Inflammatory macrophage (primary cell): ENCODE measurements around the gene F2RL1.
"Not testable (repeated sequence)": the region's sequence is repeated elsewhere in the genome, so short reads cannot be mapped to it uniquely, and the experiment has no call there.

Experiments used
- DNase-seq, 2 donors: peaks; one replicate each; pipeline ENCODE4 v3.0.0-alpha.2; 2020 to 2022
- total RNA-seq, 18 experiments: gene quantifications; one replicate each; lab custom pipeline; 2026; ENCODE audit warnings: mixed read lengths in 6 of 18, inconsistent platforms in 2 of 18; lab: John Stamatoyannopoulos, UW

Gene F2RL1, protein sequence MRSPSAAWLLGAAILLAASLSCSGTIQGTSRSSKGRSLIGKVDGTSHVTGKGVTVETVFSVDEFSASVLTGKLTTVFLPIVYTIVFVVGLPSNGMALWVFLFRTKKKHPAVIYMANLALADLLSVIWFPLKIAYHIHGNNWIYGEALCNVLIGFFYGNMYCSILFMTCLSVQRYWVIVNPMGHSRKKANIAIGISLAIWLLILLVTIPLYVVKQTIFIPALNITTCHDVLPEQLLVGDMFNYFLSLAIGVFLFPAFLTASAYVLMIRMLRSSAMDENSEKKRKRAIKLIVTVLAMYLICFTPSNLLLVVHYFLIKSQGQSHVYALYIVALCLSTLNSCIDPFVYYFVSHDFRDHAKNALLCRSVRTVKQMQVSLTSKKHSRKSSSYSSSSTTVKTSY
- total RNA-seq = 0 to 1.1 (median 0.10) reads per million in 18 experiments

DNA sequence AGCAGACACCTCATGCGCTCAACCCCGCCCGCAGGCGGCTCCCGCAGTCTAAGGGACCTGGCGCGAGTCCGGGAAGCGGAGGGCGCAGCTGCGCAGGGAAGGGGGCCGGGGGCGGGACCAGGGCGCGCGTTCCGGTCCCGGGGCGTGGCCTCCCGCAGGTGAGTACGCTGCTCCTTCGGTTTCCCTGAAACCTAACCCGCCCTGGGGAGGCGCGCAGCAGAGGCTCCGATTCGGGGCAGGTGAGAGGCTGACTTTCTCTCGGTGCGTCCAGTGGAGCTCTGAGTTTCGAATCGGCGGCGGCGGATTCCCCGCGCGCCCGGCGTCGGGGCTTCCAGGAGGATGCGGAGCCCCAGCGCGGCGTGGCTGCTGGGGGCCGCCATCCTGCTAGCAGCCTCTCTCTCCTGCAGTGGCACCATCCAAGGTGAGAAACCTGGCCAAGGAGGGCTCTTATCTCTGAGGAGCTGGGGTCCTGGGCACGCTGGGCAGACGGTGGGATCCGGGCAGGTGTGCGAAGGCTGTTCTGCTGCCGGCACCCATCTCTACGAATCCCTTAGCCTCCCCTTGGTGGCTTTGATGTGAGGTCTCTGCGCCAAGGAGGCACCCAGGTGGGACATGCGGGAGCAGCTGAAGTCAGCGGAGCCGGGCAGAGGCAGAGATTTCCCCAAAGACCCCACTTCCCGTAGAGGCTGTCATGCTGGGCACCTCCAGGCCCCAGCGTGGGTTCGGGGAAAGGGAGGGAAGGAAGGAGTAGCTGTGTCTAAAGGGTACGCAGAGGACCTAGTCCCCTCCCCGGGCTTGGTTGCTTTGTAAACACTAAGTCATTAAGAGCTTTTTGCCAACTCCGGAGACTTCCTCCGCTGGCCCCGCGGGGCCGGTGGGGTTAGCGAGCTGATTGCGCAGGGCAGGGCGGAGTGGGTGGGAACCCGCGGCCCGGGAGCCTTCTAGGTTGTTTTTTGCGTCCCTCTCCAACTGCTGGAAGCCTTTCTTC, at the start of gene F2RL1:
Gene F2RL1, plus strand, starts transcription at position 187 of the 988 bp plus-strand sequence. Its CDS starts 153 bp downstream, at position 340.
- peak; percentile 43 to 53 for DNase-seq

DNA sequence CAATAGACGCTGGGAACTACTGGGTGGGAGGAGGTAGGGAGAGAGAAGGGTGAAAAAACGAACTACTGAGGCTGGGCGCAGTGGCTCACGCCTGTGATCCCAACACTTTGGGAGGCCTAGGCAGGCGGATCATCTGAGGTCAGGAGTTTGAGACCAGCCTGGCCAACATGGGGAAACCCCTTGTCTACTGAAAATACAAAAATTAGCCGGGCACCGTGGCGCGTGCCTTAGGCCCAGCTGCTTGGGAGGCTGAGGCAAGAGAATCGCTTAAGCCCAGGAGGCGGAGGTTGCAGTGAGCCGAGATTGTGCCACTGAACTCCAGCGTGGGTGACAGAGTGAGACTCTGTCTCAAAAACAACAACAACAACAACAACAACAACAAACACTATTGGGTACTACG, 47.8 kb upstream of the F2RL1 start:
- DNase-seq = not testable (repeated sequence)

DNA sequence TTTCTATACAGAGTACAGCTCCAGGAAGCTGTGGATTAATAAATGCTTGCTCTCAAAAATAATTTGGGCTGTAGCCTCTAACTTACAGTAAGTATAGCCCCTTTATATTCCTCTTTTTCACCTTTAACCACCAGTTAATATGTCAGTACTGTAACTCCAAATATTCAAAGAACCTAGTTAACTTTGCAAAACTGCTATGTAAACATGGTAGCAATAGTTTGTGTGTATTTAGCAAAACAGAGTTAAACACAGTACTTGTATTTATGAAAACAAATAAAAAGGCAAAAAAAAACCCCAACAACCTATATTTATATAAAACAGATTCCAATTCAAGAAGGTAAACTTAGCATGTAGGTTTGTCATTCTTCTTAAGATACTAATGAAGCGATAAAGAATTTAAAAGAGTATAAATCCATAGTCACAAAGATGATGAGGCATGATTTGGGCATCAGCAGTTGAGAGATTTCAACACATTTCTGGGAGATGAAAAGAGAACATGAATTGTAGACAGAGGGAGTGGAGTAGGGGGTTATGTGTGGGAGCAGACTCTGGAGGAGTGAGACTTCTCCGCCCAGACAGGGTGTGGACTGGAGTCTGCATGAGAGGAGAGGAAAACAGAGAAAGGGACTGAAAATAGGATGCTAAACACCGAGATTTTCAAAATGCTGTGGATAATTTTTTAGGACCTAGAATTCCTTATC, 47.0 kb upstream of the F2RL1 start:
- peak; percentile 24 to 27 for DNase-seq

DNA sequence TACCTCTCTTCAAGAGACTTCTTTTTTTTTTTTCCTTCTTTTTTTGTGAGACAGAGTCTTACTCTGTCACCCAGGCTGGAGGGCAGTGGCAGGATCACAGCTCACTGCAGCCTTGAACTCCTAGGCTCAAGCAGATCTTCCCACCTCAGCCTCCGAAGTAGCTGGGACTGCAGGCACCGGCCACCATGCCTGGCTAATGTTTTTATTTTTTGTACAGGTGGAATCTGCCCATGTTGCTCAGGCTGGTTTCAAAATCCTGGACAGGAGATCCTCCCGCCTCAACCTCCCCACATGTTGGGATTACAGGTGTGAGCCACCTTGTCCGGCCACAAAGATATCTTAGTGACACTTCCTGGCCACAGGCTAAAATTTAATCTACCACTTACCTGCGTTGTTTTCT, 42.9 kb upstream of the F2RL1 start:
- DNase-seq = no peak

DNA sequence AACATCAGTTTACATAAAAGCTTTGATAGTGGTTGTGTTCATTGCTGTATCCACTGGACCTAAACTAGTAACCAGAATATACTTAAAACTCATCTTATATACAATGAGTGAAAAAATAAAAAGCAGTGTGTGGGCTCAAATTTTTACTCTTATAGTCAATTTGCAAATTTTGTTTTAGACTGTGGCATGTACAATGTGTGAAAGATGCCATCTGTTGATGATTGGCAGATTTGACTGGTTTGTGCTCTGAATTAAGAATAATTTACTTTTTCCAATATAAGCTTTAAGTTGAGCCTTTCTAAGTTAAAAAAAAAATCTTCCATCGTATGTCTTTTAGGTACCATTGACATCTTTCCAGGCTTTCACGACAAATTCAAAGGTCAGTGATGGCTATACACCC, 42.4 kb upstream of the F2RL1 start:
- no peak for DNase-seq

DNA sequence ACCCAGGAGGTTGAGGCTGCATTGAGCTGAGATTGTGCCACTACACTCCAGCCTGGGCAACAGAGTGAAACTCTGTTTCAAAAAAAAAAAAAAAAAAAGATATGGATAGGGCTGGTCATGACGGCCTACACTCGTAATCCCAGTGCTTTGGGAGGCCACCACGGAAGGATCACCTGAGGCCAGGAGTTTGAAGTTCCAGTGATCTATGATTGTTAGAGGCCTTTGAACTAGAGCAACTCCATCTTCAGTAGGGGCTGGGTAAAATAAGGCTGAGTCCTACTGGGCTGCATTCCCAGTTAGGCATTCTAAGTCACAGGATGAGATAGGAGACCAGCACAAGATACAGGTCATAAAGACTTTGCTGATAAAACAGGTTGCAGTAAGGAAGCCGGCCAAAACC, 38.2 kb upstream of the F2RL1 start:
- not testable (repeated sequence) for DNase-seq

DNA sequence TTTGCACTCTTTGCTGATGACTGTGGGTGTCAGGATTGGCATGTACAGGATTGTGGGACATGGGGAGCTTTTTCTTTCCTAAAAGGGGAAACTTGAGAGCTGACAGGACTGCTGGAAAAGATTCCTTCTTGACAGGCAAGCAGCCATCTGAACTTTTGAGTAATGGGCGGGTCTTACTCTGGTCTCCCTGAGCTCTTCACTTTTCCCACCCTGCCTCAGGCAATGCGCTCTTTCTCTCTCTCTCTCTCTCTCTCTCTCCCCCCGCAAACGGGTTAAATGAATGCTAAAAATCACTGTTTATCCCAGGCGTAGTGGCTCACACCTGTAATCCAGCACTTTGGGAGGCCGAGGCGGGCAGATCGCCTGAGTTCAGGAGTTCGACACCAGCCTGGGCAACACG, 37.1 kb upstream of the F2RL1 start:
- DNase-seq = no peak

DNA sequence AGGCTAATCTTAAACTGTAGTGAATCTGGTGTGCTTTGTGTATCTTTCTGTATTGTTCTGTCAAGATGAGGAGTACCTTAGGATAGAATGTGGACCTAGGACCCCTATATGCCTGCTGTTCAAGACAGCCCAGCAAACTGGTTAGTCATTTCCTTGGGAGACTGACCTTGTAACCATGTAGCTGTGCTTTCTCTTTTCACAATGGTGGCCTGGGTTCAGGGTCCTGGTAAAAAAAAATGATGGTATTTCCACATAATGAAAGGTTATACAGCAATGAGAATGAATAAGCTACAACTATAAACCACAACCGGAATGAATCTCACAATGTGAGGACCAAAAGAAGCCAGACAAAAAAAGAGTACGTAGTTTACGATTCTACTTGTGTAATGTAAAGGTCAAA, 36.4 kb upstream of the F2RL1 start:
- DNase-seq = no peak

DNA sequence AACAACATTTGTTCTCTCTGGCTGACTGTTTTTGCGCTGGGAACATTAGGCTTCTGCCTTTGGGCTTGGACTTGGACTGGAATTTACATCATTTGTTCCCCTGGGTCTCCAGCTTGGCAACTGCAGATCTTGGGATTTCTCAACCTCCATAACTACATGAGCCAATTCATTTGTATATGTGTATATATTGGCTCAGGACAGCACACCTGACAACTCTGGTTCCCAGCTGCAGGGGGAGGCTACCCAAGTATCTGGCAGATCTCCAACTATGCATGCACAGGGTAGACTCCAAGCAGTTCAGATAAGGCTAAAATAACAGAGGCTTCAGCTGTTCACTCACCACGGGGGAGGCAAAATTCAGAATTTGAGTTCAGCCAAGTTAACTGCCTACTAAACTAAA, 31.6 kb upstream of the F2RL1 start:
- DNase-seq = no peak

DNA sequence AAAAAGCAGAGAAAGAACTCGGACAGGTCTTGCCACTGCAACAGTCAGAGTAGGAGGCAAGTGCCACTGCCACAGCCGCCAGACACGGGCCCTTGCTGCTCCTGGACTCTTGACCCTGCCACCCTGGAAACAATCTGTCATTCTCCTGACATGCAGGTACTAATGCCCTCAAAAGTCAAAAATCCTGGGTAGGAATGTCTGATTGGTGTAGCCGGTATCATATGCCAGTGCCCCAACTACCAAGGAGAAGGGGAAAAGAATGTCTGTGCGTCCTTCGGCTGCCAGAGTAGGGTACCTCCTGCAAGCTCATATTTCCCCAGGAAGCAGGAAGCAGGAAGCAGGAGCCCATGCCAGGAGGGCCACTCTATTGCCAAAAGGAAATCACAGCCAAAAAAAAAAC, 30.5 kb upstream of the F2RL1 start:
- DNase-seq = no peak

DNA sequence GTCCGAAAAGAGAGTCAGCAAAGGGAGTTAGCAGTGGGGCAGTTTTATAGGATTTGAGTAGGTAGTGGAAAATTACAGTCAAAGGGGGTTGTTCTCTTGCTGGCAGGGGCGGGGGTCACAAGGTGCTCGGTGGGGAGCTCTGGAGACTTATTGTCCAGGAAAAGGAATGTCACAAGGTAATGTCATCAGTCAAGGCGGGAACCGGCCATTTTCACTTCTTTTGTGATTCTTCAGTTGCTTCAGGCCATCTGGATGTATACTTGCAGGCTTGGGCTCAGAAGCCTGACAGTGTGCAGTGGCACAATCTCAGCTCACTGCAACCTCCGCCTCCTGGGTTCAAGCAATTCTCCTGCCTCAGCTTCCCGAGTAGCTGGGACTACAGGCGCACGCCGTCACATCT, 29.6 kb upstream of the F2RL1 start:
- DNase-seq = not testable (repeated sequence)

DNA sequence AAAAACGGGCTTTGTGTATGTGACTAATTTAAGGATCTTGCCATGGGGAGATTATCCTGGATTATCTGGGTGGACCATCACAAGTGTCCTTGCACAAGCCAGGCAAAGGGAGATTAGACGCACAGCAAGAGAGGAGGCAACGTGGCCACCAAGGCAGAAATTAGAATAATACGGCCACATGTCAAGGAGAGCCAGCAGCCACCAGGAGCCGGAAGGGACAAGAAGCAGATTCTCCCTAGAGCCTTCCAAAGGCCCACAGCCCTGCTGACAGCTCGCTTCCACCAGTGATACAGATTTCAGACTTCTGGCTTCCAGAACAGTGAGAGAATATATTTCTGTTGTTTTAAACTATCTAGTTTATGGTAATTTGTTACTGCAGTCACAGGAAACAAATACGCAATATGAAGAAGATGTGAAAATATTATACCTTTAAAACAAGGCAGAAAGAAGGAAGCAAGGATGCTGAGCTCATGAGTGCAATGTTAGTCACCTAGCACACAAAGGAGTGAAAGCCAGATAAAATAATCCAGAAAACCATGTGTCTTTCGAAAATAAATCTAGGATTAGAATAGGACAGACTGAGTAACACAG, 28.7 kb upstream of the F2RL1 start:
- DNase-seq = no peak

DNA sequence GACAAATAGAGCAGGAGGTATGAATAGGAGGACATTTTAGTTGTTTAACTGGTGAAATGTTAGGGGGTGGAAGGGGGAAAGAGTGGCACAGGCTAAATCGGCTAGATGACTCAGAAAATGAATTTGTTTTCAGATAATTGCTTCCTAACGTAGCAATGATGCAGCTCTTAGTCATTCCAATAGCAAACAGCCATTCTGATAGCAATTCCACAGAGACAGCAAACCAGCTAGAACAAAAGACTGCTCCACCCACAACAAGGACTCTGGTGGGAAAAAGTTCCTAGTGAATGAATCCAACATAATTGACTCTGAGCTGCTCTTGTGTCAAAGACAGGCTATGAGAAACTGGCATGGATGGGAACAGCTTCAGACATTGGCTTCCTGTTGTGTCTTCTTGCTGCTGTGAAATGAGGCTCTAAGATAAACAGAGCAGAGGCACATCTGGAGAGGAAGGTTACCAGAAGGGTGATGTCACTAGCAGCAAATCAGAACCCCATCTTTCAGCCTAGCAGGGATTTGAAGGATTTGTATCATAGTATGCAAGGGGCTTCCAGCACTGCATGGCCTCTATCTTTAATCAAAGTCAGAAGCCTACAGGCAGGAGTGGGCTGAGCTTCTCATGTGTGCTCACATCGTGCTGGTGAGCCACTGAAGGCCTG, 28.1 kb upstream of the F2RL1 start:
- no peak for DNase-seq

DNA sequence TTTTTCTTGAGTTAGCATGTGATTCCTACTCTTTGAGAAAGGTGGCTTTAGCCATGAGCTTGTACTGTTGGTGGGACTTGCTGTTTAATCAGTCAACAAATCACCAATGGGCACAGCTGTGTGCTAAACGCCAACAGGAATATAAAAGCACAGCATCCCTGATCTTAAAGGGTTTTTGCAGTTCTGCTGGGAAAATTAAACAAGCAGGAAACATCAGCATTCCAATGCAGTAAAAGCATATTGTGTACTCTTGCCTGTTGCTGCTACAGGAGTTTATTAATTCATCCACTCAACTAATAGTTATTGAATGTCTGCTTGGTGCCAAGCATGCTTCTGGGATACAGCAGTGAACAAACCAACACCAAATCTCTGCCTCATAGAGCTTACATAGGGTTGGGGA, 27.4 kb upstream of the F2RL1 start:
- DNase-seq = no peak

DNA sequence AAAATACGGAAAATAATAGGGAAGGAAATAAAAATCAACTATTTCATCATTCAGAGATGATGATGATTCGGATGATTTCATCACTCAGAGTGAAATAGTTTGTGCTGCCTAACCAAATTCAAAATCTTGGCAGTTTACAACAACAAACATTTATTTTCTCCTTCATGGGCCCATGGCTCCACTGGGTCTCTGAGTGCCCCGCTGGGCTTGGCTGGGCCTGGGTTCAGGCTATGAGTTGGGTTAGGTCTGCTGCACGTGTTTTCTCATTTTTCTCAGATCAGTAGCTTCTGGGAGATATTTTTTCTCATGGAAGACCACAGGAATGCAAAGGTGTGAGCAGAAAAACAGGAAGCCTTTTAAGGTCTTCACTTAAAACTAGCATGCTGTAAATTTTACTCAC, 24.0 kb upstream of the F2RL1 start:
- DNase-seq = peak in 1 of 2 donors; percentile 73

DNA sequence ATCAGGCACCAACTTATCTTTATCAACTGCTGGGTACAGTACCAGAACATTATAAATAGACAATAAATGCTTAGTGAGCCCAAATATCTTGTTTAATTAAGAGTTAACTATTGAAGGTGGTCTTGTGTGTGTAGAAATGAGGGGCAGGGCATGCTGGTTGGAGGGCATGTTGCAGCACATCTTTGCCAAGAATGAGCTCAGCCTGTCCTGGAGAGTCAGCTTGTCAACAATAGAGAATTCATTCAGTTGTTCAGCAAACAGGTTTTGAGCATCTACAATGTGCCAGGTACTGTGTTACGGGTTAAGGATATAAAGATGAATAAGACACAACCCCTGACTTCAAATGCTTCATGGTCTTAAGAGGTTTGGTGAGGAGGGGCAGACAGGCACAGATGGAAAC, 19.2 kb upstream of the F2RL1 start:
- no peak for DNase-seq

DNA sequence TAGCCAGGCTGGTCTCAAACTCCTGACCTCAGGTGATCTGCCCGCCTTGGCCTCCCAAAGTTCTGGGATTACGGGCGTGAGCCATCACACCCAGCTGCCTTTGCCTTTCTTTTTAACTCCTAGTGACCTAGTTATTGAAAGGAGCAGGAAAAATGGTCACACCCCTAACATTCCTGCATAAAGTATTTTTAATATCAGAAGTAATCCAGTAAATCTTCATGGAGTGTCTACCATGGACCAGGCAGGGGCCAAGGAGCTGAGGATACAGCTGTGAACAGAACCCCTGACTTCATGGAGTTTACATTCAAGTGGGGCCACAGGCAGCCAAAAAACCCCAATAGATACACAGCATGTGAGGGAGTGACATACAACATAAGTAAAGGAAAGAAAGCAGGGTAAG, 18.3 kb upstream of the F2RL1 start:
- DNase-seq = no peak

DNA sequence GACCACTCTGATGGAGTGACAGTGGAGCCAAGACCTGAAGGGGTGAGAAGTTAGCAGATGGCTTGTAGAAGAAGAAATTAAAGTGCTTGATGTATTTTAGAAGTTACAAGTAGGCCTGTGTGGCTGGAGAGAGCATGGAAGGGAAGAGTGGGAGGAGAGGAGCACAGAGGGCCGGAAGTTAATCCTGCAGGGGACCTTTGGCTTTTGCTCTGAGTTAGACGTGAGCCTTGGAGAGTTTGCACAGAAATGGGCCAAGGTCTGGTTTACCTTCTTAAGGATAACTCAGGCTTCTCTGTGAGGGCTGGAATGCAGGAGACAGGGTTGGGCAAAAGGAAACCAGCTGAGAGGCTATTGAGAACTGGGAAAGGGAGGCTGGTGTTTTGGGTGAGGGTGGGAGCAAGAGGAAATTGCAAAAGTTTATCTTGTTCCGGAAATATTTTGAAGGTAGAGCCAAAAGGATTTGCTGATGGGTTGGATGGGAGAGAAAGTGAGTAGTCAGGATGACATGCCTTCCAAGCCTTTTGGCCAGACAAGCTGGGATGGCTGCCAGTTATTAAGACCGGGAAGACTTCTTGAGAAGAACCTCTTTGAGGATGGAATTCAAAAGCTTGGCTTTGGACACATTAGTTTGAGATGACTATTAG, 17.5 kb upstream of the F2RL1 start:
- no peak for DNase-seq

DNA sequence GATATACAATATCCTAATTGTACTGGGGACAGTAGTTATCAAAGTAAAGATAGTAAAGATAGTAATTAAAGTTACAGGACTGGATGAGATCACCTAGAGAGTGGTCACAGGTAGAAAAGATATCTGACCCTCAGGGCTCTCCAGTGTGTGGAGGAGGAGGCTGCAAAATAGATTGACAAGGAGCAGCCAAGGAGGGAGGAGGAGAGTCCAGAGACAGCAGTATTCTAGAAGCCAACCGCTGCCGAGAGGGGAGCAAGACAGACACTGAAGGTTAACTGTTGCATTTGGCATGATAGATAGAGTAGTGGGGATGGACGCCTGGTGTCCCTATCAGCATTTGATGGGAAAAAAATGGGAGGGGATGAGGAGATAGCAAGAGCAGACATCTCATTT, 17.0 kb upstream of the F2RL1 start:
- DNase-seq = no peak

DNA sequence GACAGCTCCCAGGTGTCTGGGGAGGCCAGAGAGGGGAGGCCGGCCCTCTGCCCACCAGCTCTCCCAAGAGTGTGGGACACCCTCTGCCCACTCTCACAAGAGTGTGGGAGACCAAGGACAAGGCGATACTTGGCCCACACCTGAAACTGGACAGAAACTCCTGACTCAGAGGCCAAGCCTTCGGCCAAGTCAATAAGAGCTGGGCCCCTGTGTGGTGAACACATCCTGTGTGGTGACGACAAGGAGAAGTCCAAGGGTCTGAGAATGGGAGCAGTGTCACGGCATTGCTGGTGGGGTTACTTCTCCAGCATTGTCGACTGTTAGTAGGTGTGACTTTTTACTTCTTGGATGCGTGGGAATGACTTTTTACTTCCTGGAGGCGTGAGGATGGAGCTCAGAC, 14.6 kb upstream of the F2RL1 start:
- no peak for DNase-seq

DNA sequence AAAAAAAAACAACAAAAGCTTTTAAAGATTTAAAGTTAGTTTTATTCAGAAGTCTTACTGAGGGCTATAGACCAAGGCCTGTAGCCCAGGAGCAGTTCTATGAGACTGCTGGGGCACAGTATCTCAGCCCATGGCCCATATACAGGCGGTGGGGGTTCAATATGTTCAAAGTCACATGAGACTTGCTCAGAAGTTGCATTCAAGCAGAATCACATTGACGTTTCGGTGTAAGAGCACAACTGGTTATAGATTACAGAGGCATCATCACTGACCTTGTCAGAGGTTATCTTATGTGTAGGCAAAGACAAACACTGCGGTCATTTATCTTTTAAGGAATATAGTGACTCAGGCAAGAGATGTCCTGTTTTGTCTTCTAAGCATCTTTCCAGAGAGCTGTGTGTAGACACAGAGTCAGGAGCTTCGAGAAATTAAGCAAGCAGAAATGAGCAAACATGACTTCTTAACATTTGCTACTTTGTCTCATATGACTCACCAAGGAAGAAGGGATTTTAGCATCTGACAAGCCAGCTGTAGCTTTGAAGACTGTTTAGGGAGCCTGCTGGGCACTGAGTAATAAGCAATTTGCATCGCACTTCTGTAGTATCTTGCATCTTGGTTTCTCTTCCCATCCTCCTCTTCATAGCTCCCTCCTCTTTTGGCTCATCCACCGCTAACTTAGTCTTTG, 12.9 kb upstream of the F2RL1 start:
- DNase-seq = peak; percentile 67 to 83
